ENCODE results near the gene FAU. TPM values are rescaled to one million over a fixed set of nuclear protein-coding genes. Genes with fewer than 3 reads are reported as not detected.

Gene FAU
- total and polyA plus RNA-seq, 2 of the 13 experiments (the other 11 are each of a cell fraction or from before 2014, with no cell fraction given) = 374 to 869 TPM

- TF ChIP-seq, protein P1, sequence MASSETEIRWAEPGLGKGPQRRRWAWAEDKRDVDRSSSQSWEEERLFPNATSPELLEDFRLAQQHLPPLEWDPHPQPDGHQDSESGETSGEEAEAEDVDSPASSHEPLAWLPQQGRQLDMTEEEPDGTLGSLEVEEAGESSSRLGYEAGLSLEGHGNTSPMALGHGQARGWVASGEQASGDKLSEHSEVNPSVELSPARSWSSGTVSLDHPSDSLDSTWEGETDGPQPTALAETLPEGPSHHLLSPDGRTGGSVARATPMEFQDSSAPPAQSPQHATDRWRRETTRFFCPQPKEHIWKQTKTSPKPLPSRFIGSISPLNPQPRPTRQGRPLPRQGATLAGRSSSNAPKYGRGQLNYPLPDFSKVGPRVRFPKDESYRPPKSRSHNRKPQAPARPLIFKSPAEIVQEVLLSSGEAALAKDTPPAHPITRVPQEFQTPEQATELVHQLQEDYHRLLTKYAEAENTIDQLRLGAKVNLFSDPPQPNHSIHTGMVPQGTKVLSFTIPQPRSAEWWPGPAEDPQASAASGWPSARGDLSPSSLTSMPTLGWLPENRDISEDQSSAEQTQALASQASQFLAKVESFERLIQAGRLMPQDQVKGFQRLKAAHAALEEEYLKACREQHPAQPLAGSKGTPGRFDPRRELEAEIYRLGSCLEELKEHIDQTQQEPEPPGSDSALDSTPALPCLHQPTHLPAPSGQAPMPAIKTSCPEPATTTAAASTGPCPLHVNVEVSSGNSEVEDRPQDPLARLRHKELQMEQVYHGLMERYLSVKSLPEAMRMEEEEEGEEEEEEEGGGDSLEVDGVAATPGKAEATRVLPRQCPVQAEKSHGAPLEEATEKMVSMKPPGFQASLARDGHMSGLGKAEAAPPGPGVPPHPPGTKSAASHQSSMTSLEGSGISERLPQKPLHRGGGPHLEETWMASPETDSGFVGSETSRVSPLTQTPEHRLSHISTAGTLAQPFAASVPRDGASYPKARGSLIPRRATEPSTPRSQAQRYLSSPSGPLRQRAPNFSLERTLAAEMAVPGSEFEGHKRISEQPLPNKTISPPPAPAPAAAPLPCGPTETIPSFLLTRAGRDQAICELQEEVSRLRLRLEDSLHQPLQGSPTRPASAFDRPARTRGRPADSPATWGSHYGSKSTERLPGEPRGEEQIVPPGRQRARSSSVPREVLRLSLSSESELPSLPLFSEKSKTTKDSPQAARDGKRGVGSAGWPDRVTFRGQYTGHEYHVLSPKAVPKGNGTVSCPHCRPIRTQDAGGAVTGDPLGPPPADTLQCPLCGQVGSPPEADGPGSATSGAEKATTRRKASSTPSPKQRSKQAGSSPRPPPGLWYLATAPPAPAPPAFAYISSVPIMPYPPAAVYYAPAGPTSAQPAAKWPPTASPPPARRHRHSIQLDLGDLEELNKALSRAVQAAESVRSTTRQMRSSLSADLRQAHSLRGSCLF (CRISPR knock-in tag; IDR thresholded peaks at IDR 0.05; ENCODE audit: borderline replicate concordance) = 0 out of 2 replicates have a peak, but pooled peaks have one; percentile 22
- TF ChIP-seq NCOA5 (CRISPR knock-in tag; IDR thresholded peaks at IDR 0.05) = no peak
- no peak for TF ChIP-seq ZNF800 (CRISPR knock-in tag; IDR thresholded peaks at IDR 0.05)
- peak; percentile 70; the same call in 1 of the 2 replicates for TF ChIP-seq ZFP36L1 (CRISPR knock-in tag; IDR thresholded peaks at IDR 0.05)
- TF ChIP-seq, protein P2, sequence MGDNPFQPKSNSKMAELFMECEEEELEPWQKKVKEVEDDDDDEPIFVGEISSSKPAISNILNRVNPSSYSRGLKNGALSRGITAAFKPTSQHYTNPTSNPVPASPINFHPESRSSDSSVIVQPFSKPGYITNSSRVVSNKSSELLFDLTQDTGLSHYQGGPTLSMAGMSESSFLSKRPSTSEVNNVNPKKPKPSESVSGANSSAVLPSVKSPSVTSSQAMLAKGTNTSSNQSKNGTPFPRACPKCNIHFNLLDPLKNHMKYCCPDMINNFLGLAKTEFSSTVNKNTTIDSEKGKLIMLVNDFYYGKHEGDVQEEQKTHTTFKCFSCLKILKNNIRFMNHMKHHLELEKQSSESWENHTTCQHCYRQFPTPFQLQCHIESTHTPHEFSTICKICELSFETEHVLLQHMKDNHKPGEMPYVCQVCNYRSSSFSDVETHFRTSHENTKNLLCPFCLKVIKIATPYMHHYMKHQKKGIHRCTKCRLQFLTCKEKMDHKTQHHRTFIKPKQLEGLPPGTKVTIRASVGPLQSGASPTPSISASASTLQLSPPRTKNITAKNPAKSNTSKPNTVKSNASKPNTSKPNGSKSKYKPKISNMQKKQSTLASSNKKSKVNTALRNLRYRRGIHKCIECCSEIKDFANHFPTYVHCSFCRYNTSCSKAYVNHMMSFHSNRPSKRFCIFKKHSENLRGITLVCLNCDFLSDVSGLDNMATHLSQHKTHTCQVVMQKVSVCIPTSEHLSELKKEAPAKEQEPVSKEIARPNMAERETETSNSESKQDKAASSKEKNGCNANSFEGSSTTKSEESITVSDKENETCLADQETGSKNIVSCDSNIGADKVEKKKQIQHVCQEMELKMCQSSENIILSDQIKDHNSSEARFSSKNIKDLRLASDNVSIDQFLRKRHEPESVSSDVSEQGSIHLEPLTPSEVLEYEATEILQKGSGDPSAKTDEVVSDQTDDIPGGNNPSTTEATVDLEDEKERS (CRISPR knock-in tag; IDR thresholded peaks at IDR 0.05) = 0 out of 2 replicates have a peak, but pooled peaks have one; percentile 45
- no peak for TF ChIP-seq DR1 (CRISPR knock-in tag; IDR thresholded peaks at IDR 0.05)
- TF ChIP-seq, protein P3, sequence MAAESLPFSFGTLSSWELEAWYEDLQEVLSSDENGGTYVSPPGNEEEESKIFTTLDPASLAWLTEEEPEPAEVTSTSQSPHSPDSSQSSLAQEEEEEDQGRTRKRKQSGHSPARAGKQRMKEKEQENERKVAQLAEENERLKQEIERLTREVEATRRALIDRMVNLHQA (CRISPR knock-in tag; IDR thresholded peaks at IDR 0.05) = no peak
- peak; percentile 68; the same call in 1 of the 2 replicates for TF ChIP-seq ZFX (CRISPR knock-in tag; IDR thresholded peaks at IDR 0.05; ENCODE audit: low read depth)
- TF ChIP-seq MLXIP (CRISPR knock-in tag; IDR thresholded peaks at IDR 0.05; ENCODE audit: borderline replicate concordance) = no peak
- no peak for TF ChIP-seq ZNF546 (CRISPR knock-in tag; conservative IDR thresholded peaks at IDR 0.05)
- 0 out of 2 replicates have a peak, but pooled peaks have one; percentile 51 for TF ChIP-seq NR1H2 (CRISPR knock-in tag; IDR thresholded peaks at IDR 0.05; ENCODE audit: borderline replicate concordance, low read depth)
- no peak for TF ChIP-seq EZH2 (conservative IDR thresholded peaks at IDR 0.05; ENCODE audit: low read depth, low read length)
Measured at GRCh38 chr11:65165410-65166317, 43.7 kb upstream of the FAU start (continued).

Data from HepG2 (cell line).